Activated T-helper 17 cell treated with anti-CD3 and anti-CD28 coated beads, Interleukin-2, amount 50 U/mL, for 72 hours (primary cell): ENCODE measurements around the gene NID1. TPM values are rescaled to one million over a fixed set of nuclear protein-coding genes. Genes with fewer than 3 reads are reported as not detected.
"Not testable (repeated sequence)": the region's sequence is repeated elsewhere in the genome, so short reads cannot be mapped to it uniquely, and the experiment has no call there.

Source experiments
- ATAC-seq: fragments of 150-1000 bp; cut with Tn5 transposase; replicated peaks from 2 replicates; pipeline ENCODE4 v1.10.0; 2021; ENCODE audit warnings: mild to moderate bottlenecking, moderate library complexity
- H3K27ac Mint-ChIP-seq: one replicate; pipeline ENCODE4 v1.8.0; 2022; ENCODE audit warnings: mixed read lengths
- H3K27me3 Mint-ChIP-seq: one replicate; pipeline ENCODE4 v1.8.0; 2022; ENCODE audit warnings: mixed read lengths
- H3K36me3 Mint-ChIP-seq: one replicate; pipeline ENCODE4 v1.8.0; 2022; ENCODE audit warnings: low read depth, mild to moderate bottlenecking, mixed read lengths
- H3K4me1 Mint-ChIP-seq: one replicate; pipeline ENCODE4 v1.8.0; 2022; ENCODE audit warnings: mixed read lengths
- H3K4me3 Mint-ChIP-seq: one replicate; pipeline ENCODE4 v1.8.0; 2022; ENCODE audit warnings: mild to moderate bottlenecking, mixed read lengths
- H3K9me3 Mint-ChIP-seq: one replicate; pipeline ENCODE4 v1.8.0; 2022; ENCODE audit warnings: mixed read lengths
- total RNA-seq, 2 donors: library from RNA; stranded (reverse); gene quantifications; one replicate each; pipeline ENCODE4 v1.2.3, GENCODE V29; 2022

Gene NID1
- total RNA-seq, 2 donors from 2014 or later: 0.05 to 0.09 TPM

GRCh38 chr1:235971571-235972310, 93.1 kb downstream of the NID1 start:
- H3K4me3 Mint-ChIP-seq: peak overlapping the region; percentile 73
- no peaks in the 10 kb centered on the region for H3K9me3 Mint-ChIP-seq
- peak; percentile 98 for ATAC-seq
- peaks cover 15% of the 10 kb centered on the region for H3K4me1 Mint-ChIP-seq
- peak overlapping the region; percentile 64 for H3K27ac Mint-ChIP-seq
- H3K27me3 Mint-ChIP-seq: peaks cover 3% of the 10 kb centered on the region
- no peaks in the 10 kb centered on the region for H3K36me3 Mint-ChIP-seq

GRCh38 chr1:235971020-235971419, 93.9 kb downstream of the NID1 start:
- Mint-ChIP-seq H3K4me1 (peaks cover 15% of the 10 kb centered on the region), H3K9me3 (no peaks in the 10 kb centered on the region)

DNA sequence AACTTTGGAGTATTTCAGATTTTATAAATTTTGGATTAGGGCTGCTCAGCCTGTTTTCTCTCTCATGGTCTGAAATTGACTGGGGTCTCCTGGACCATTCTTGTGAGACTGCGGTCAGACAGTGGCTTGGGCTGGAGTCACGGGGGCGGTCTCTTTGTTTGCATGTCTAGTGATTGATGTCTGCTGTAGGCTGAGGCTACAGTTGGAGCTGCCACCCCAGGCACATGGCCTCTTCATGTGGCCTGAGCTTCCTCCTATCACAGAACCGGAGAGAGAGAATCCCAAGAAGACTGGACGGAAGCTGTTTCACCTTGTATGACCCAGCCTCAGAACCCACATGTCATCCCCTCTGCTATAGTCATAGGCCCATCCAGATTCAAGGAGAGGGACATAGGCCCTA, 96.1 kb downstream of the NID1 start:
- Mint-ChIP-seq H3K36me3 (no peaks in the 10 kb centered on the region), H3K27me3 (no peaks in the 10 kb centered on the region), H3K4me1 (peaks cover 21% of the 10 kb centered on the region), H3K4me3 (no peak overlapping the region), H3K27ac (no peak overlapping the region), H3K9me3 (no peaks in the 10 kb centered on the region)
- ATAC-seq: no peak

More at GRCh38 chr1:235971020-235971419, 93.9 kb downstream of the NID1 start:
- no peak for ATAC-seq
- H3K27me3 Mint-ChIP-seq: no peaks in the 10 kb centered on the region
- peak overlapping the region; percentile 73 for H3K4me3 Mint-ChIP-seq
- no peak overlapping the region for H3K27ac Mint-ChIP-seq
- H3K36me3 Mint-ChIP-seq: no peaks in the 10 kb centered on the region

- not testable (repeated sequence) for H3K4me1 Mint-ChIP-seq, H3K4me3 Mint-ChIP-seq, ATAC-seq, H3K36me3 Mint-ChIP-seq, H3K27ac Mint-ChIP-seq, H3K9me3 Mint-ChIP-seq, H3K27me3 Mint-ChIP-seq
Measured at GRCh38 chr1:235966134-235966533, 98.8 kb downstream of the NID1 start.

- no peaks in the 10 kb centered on the region for H3K36me3 Mint-ChIP-seq
- no peaks in the 10 kb centered on the region for H3K9me3 Mint-ChIP-seq
- H3K4me3 Mint-ChIP-seq: no peak overlapping the region
- ATAC-seq: no peak
- no peak overlapping the region for H3K27ac Mint-ChIP-seq
- H3K4me1 Mint-ChIP-seq: peaks cover 6% of the 10 kb centered on the region
- H3K27me3 Mint-ChIP-seq: no peaks in the 10 kb centered on the region
Measured at GRCh38 chr1:235960809-235961208, 104.1 kb downstream of the NID1 start.

- ATAC-seq: no peak
- Mint-ChIP-seq H3K4me1 (peaks cover 20% of the 10 kb centered on the region), H3K27ac (no peak overlapping the region), H3K27me3 (no peaks in the 10 kb centered on the region), H3K9me3 (no peaks in the 10 kb centered on the region), H3K36me3 (peaks cover 3% of the 10 kb centered on the region), H3K4me3 (no peak overlapping the region)
Measured at GRCh38 chr1:235958021-235958420, 106.9 kb downstream of the NID1 start.

DNA sequence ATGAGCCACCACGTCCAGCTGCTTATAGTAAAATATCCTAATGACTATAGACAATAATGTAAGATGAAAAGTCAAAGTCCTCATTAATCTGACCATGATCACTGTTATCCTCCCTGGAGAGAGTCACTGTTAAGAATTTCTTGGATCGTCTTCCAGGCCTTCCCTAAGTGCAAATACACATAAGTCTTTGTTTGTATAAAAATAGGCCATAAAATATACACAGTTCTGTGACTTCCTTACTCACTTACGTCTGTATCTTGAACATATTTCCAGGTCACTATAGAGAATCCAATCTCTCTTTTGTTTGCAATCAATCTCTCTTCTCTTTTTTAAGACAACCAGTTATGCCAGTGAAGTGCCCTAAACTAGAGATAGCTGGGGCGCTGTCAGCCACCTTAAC, 109.1 kb downstream of the NID1 start:
- no peaks in the 10 kb centered on the region for H3K9me3 Mint-ChIP-seq
- H3K27ac Mint-ChIP-seq: no peak overlapping the region
- ATAC-seq: no peak
- H3K36me3 Mint-ChIP-seq: peaks cover 6% of the 10 kb centered on the region
- H3K27me3 Mint-ChIP-seq: no peaks in the 10 kb centered on the region
- peaks cover 24% of the 10 kb centered on the region for H3K4me1 Mint-ChIP-seq
- H3K4me3 Mint-ChIP-seq: no peak overlapping the region

DNA sequence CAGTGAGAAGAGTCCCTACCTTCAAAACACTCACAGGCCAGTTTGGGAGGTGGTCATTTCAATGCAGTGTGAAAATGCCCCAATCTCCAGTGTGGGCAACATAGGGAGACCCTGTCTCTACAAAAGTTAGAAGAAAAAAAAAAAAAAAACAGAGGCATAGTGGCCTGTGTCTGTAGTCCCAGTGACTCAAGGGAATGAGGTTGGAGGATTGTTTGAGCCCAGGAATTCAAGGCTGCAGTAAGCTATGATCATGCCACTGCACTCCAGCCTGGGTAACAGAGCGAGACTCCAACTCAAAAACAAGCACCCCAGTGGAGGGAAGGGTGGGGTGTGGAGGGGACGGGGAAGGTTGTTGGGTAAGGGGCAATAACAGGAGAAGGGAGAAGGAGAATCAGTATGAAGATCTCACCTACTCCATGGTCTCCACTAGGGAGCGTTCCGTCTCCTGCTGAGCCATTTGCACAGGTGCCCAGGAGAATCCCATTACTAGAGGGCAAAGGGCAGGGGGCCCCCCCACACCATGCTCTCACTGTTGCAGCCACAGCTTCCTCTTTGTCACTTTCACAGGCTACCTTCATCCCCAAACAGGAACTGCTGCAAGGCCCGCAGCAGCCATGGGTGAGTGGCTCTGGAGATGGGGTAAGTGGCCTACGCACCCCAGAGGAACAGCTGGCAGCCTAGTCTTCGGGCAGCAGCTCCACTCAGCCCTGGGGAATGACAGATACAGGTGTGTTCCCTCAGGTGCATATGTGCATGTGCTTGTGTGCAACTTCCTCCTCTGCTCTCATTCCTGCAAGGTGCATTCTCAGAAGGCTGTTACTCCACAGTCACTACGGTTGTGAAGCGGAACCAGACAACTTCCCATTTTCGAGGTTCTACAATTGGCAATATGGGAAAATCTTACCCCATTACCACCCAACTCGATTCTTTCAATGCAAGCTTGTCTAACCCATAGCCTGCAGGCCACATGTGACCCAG, 110.3 kb downstream of the NID1 start:
- H3K36me3 Mint-ChIP-seq: peaks cover 6% of the 10 kb centered on the region
- peak; percentile 41 for ATAC-seq
- peak overlapping the region; percentile 33 for H3K4me3 Mint-ChIP-seq
- H3K9me3 Mint-ChIP-seq: no peaks in the 10 kb centered on the region
- H3K4me1 Mint-ChIP-seq: peaks cover 24% of the 10 kb centered on the region
- H3K27me3 Mint-ChIP-seq: no peaks in the 10 kb centered on the region
- H3K27ac Mint-ChIP-seq: no peak overlapping the region

DNA sequence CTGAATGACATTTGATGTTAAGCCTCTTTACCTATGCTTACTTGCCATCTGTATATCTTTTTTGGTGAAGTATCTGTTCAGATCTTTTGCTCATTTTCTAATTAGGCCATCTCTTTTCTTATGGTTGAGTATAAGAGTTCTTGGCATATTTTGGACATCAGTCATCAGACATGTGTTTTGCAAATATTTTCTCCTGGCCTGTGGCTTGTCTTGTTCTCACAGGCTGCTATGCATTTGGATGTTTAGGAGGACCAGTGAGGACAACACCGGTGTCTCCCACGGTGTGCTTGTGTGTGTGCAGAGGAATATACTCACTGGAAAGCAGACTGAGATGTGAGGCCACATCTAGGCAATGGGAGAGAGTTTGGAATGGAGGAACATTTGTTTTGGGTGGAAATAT, 111.1 kb downstream of the NID1 start:
- H3K27me3 Mint-ChIP-seq: no peaks in the 10 kb centered on the region
- H3K9me3 Mint-ChIP-seq: no peaks in the 10 kb centered on the region
- peaks cover 6% of the 10 kb centered on the region for H3K36me3 Mint-ChIP-seq
- peak overlapping the region; percentile 89 for H3K27ac Mint-ChIP-seq
- peaks cover 24% of the 10 kb centered on the region for H3K4me1 Mint-ChIP-seq
- H3K4me3 Mint-ChIP-seq: peak overlapping the region; percentile 33
- ATAC-seq: no peak

DNA sequence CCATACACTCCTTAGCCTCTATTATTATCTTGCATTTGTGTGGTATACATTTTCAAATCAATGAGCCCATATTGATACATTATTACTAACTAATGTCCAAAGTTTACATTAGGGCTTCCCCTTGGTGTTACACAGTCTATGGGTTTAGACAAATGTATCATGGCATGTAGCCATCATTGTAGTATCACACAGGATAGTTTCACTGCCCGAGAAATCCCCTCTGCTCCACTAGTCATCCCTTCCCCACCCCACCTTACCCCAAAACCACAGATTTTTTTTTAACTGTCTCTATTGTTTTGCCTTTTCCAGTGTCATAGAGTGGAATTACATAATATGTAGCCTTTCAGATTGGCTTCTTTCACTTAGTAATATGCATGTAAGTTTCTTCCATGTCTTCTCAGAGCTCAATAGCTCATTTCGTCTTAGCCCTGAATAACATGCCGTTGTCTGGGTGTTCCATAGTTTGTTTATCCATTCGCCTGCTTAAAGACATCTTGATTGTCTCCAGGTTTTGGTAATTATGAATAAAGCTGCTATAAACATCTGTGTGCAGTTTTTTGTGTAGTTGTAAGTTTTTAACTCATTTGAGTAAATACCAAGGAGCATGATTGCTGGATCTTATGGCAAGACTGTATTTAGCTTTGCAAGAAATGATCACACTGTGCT, 111.8 kb downstream of the NID1 start:
- Mint-ChIP-seq H3K4me3 (peak overlapping the region; percentile 54), H3K4me1 (peaks cover 24% of the 10 kb centered on the region), H3K27me3 (no peaks in the 10 kb centered on the region), H3K36me3 (peaks cover 6% of the 10 kb centered on the region), H3K9me3 (no peaks in the 10 kb centered on the region), H3K27ac (peak overlapping the region; percentile 89)
- peak; percentile 99 for ATAC-seq

DNA sequence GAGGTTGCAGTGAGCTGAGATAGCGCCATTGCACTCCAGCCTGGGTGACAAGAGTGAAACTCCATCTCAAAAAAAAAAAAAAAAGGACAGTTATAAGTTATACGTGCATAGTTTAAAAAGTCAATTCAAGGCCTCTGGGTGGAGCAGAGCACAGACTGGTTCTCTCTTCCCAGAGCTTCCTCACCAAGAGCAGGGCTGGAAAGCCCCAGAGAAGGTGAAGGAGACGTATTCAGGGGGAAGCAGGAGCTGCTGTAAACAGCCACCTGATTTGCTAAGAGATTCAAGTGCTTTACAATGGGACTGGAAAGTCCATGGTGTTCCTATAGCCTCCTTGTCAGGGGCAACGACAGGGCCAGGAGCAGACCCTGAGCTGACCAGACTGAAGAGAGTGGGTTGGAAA, 113.2 kb downstream of the NID1 start:
- H3K36me3 Mint-ChIP-seq: peaks cover 6% of the 10 kb centered on the region
- ATAC-seq: no peak
- no peak overlapping the region for H3K27ac Mint-ChIP-seq
- no peaks in the 10 kb centered on the region for H3K27me3 Mint-ChIP-seq
- H3K4me1 Mint-ChIP-seq: peaks cover 24% of the 10 kb centered on the region
- no peaks in the 10 kb centered on the region for H3K9me3 Mint-ChIP-seq
- H3K4me3 Mint-ChIP-seq: no peak overlapping the region

DNA sequence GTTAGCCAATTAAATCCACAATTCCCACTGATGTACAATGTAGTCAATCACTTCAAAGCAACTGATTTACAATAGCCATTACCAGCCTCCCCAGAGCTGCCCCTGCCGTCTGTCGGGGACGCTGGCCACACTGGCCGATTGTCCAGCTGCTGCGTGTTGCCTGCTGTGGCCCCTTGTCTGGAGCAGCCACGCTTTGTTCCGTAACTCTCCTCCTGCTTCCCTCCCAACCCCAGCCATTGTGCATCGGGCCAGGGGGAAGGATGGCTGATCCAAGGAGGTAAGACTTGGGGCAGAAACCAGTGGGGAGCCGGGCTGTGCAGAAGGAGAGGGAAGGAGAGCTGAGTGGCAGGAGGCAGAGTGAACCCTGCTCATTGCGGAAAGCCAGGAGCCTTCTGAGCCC, 114.6 kb downstream of the NID1 start:
- Mint-ChIP-seq H3K36me3 (peaks cover 6% of the 10 kb centered on the region), H3K27me3 (no peaks in the 10 kb centered on the region), H3K4me3 (no peak overlapping the region), H3K4me1 (peaks cover 24% of the 10 kb centered on the region), H3K27ac (no peak overlapping the region), H3K9me3 (no peaks in the 10 kb centered on the region)
- ATAC-seq: no peak

DNA sequence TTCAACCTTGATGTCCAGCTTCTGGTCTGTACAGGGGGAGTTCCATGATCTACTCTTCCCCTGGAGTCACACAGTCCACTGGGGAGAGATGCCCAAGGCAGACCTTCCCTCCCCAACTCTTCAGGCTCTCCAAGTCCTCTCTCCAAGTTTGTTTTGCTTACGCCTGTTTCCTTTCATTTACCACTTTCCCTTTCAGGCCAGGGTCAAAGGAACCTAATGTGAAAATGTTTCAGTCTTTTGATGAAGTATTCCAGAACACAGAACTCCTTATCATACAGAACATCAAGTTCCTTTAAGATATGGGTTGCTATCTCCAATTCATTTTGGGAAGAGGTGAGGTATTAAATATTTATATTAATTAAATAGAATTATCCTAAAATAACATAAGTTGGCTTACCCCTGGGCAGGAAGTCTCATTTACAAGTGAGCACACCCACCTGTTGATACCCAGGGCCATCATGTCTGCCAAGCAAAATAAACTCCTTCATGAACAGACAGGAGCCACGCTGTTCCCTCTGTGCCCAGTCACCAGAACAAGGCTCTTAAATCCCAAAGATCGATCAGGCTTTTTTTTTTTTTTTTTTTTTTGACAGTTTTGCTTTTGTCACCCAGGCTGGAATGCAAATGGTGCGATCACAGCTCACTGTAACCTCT, 116.0 kb downstream of the NID1 start:
- no peak for ATAC-seq
- no peak overlapping the region for H3K4me3 Mint-ChIP-seq
- peaks cover 13% of the 10 kb centered on the region for H3K4me1 Mint-ChIP-seq
- peaks cover 6% of the 10 kb centered on the region for H3K36me3 Mint-ChIP-seq
- H3K27ac Mint-ChIP-seq: no peak overlapping the region
- H3K9me3 Mint-ChIP-seq: no peaks in the 10 kb centered on the region
- H3K27me3 Mint-ChIP-seq: no peaks in the 10 kb centered on the region

DNA sequence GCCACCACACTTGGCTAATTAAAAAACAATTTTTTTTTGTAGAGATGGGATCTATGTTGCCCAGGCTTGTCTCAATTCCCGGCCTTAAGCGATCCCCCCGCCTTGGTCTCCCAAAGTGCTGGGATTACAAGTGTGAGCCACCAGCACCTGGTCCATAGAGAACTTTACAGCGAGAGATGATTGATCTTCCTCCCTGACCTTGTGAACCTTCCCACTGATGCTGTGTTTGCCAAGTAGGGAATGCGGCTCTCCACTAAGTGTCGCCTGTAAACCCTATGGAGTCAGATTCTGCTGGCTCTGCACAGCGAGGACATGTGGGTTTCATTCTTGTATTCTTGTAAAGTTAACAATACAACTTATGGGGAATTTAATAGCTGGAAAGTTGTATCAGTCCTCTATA, 116.9 kb downstream of the NID1 start:
- no peak for ATAC-seq
- H3K27ac Mint-ChIP-seq: no peak overlapping the region
- H3K36me3 Mint-ChIP-seq: peaks cover 3% of the 10 kb centered on the region
- no peaks in the 10 kb centered on the region for H3K27me3 Mint-ChIP-seq
- peaks cover 3% of the 10 kb centered on the region for H3K4me1 Mint-ChIP-seq
- H3K4me3 Mint-ChIP-seq: no peak overlapping the region
- no peaks in the 10 kb centered on the region for H3K9me3 Mint-ChIP-seq
